Measurements from ENCODE around the gene EIF5B. TPM values are rescaled to one million over a fixed set of nuclear protein-coding genes. Genes with fewer than 3 reads are reported as not detected.
"Not testable (repeated sequence)": the region's sequence is repeated elsewhere in the genome, so short reads cannot be mapped to it uniquely, and the experiment has no call there.

EIF5B gene, protein sequence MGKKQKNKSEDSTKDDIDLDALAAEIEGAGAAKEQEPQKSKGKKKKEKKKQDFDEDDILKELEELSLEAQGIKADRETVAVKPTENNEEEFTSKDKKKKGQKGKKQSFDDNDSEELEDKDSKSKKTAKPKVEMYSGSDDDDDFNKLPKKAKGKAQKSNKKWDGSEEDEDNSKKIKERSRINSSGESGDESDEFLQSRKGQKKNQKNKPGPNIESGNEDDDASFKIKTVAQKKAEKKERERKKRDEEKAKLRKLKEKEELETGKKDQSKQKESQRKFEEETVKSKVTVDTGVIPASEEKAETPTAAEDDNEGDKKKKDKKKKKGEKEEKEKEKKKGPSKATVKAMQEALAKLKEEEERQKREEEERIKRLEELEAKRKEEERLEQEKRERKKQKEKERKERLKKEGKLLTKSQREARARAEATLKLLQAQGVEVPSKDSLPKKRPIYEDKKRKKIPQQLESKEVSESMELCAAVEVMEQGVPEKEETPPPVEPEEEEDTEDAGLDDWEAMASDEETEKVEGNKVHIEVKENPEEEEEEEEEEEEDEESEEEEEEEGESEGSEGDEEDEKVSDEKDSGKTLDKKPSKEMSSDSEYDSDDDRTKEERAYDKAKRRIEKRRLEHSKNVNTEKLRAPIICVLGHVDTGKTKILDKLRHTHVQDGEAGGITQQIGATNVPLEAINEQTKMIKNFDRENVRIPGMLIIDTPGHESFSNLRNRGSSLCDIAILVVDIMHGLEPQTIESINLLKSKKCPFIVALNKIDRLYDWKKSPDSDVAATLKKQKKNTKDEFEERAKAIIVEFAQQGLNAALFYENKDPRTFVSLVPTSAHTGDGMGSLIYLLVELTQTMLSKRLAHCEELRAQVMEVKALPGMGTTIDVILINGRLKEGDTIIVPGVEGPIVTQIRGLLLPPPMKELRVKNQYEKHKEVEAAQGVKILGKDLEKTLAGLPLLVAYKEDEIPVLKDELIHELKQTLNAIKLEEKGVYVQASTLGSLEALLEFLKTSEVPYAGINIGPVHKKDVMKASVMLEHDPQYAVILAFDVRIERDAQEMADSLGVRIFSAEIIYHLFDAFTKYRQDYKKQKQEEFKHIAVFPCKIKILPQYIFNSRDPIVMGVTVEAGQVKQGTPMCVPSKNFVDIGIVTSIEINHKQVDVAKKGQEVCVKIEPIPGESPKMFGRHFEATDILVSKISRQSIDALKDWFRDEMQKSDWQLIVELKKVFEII
- 10 to 100 TPM; 28.1 to 53.8 (median 33.9) TPM for total RNA-seq

DNA sequence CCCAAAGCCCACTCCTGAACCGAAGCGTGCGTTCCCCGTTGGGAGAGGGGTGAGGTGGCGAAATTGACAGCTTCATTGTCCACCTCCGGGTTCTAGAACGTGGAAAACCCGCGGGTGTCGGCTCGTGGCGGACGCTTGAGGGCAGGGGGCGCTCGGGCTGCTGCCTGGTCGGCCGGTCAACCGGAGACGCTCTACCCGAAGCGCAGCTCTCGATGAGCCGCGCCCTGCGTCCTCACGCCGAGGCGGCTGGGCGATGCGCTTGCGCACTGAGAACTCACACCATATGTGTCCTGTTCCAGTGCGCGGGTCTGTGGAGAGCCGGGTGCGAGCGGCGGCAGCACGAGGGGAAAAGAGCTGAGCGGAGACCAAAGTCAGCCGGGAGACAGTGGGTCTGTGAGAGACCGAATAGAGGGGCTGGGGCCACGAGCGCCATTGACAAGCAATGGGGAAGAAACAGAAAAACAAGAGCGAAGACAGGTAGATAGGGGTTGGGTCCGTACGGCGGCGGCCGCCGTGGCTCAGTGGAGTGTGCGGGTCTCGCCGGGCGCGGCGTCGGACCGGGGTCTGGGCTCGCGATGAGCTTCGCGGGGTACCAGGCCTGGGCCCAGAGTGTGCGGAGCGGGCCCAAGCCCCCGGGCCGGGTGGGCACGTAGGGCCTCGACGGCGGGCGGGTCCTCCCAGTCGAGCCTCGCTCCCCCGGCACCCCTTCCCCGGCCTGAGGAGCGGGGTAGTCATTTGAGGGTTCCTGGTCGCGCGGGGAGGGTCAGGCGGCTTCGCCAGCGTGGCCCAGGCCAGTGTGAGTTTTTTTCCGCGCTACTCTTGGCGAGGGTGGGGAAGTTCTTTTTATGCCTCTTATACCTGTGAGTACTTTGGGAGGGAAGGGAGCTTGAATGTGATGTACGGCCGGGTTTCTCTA is at the start of gene EIF5B:
EIF5B (plus strand) TSS at position 277 of the 916 bp plus-strand sequence; CDS start at position 443, 166 bp downstream.
- TF ChIP-seq CTCF (IDR thresholded peaks at IDR 0.05; ENCODE audit: low read depth): no peak

GRCh38 chr2:99297994-99298393 is 39.2 kb upstream of the EIF5B start:
- no peak for TF ChIP-seq CTCF (IDR thresholded peaks at IDR 0.05; ENCODE audit: low read depth)

- no peak for TF ChIP-seq CTCF (IDR thresholded peaks at IDR 0.05; ENCODE audit: low read depth)
Measured at GRCh38 chr2:99299580-99299979, 37.6 kb upstream of the EIF5B start.

DNA sequence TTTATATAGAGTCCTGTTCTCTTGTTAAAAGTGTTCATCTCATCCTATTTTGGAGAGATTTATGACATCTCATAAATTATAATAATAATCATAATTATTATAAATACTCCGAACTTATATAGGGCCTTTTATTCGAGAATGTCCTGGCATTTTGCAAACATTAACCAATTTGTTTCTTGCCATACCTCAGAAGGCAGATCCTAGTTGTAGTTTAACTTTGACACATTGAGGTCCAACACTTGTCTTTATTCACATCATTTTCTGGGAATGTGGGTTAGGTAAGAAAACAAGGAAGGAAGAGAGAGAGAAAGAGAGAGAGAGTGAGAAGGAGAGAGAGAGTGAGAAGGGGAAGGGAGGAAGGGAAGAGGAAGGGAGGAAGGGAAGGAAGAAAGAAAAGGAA is 36.1 kb upstream of the EIF5B start, which contains the start of gene LYG1:
LYG1 (minus strand) TSS at position 101 of the 400 bp plus-strand sequence. CDS start 5,527 bp downstream, outside the sequence.
- TF ChIP-seq CTCF (IDR thresholded peaks at IDR 0.05; ENCODE audit: low read depth): not testable (repeated sequence)

- no peak for TF ChIP-seq CTCF (IDR thresholded peaks at IDR 0.05; ENCODE audit: low read depth)
Measured at GRCh38 chr2:99317161-99317872, 19.9 kb upstream of the EIF5B start.

GRCh38 chr2:99325384-99325783 is 11.8 kb upstream of the EIF5B start:
- TF ChIP-seq CTCF (IDR thresholded peaks at IDR 0.05; ENCODE audit: low read depth): no peak
